Cardiac septum (tissue), 1 donor: ENCODE measurements around the gene LLGL2. TPM values are rescaled to one million over a fixed set of nuclear protein-coding genes. Genes with fewer than 3 reads are reported as not detected.

Experiments
- DNase-seq: peaks from one replicate; pipeline ENCODE4 v3.0.0-alpha.2; 2020; ENCODE audit warnings: low spot score
- intact Hi-C: fragments of 100-400 bp; cut with DNase I; formaldehyde crosslinking; loops from one replicate; pipeline ENCODE4 v1.14.0; 2022
- total RNA-seq: library from RNA; stranded (reverse); fragmentation: NEBNext Ultra II Directional; extraction: Animal tissue kit (Norgen Biotek cat#: 25700); gene quantifications from one replicate; pipeline ENCODE4 v1.2.1, GENCODE V29; 2021
- donor health status: DM: no; HTN: no; CAD: no.

Gene LLGL2
- total RNA-seq, 1 donor from 2014 or later, result 4.7 TPM

DNA sequence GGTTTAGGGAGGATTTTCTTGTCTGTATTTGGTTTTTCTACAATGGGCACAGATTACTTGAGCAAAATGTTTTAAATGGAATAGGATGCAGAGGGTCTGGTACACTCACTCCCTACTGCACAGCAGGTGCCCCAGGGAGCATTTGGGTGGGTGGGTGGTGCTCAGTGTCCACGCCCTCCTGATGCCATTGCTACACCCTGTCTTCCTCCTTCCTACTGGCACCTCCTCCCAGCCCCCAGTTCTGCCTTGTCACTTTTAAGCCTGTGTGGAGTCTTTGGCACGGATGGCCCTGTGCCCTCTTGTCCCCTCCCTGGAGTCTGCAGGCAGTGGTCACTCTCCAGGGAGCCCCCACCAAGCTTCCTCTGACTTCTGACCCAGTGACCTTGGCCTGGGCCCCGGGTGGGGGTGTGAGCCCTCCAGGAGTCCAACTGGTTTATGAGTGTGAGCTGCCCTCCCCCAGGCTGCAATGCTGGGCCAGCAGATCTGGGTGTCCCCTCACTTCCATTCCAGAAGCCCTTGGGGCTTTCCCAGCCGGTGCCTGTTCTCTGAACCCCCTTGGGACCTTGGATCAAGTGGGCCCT, 15.5 kb downstream of the LLGL2 start:
- intact Hi-C loops, result no loop called here
- no peak for DNase-seq

- DNase-seq, result no peak
- intact Hi-C loops, result no loop called here
These were observed 16.7 kb downstream of the LLGL2 start for GRCh38 chr17:75542229-75542628.

DNA sequence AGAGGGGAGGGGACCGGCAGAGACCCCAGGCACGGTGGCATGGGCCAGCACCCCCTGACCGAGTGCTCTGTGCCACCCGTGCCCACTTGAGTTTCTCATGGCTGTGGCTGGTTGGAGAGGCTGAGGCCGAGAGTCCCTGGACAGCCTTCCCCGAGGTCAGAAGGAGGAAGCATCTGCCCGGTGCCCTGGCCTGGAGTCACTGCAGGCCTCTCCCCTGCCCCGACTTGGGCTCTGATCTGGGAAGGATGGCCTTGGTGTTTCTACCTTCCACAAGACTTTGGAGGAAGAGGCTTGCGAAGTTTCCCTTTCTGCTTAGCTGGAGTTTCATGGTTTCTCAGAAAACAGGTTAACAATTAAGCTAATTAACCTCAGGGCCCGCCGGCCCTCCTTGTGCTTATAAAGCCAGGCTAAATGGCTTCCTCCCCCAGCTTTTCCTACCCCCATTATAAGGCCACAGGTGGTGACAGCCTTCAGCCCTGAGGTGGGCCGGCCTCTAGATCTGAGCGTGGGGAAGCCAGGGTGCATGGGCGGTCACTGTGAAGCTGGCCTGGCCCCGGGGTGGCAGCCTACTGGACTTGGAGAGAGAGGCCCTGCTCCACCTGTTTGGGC, 17.3 kb downstream of the LLGL2 start:
- intact Hi-C loops, result no loop called here
- no peak for DNase-seq

DNA sequence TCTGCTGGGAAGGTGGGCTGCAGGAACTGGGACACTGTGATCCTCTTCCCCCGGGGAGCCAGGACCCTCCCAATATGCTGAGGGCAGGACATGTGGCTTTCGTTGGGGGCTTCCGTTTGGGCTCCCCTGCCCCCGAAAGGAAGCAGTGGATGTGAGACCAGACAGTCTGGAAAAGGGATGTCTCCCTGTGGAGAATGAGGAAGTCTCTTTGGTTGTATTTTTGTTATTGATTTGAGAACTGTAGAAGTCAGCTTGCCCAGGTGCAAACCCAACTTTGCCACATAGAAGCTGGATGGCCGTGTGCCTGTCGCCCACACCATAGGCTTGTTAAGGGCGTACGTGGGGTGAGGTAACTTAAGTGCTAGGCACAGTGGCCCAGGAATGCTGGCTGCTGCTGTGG, 18.8 kb downstream of the LLGL2 start:
- intact Hi-C loops, result no loop called here
- DNase-seq, result no peak

- DNase-seq, result no peak
- intact Hi-C loops, result no loop called here
These were observed 20.7 kb downstream of the LLGL2 start for GRCh38 chr17:75546181-75546580.

GRCh38 chr17:75547091-75547490, 21.6 kb downstream of the LLGL2 start:
- intact Hi-C loops, result no loop called here

GRCh38 chr17:75548813-75549212, 23.3 kb downstream of the LLGL2 start:
- no peak for DNase-seq
- intact Hi-C loops, result no loop called here

More at GRCh38 chr17:75547091-75547490, 21.6 kb downstream of the LLGL2 start:
- DNase-seq, result no peak

DNA sequence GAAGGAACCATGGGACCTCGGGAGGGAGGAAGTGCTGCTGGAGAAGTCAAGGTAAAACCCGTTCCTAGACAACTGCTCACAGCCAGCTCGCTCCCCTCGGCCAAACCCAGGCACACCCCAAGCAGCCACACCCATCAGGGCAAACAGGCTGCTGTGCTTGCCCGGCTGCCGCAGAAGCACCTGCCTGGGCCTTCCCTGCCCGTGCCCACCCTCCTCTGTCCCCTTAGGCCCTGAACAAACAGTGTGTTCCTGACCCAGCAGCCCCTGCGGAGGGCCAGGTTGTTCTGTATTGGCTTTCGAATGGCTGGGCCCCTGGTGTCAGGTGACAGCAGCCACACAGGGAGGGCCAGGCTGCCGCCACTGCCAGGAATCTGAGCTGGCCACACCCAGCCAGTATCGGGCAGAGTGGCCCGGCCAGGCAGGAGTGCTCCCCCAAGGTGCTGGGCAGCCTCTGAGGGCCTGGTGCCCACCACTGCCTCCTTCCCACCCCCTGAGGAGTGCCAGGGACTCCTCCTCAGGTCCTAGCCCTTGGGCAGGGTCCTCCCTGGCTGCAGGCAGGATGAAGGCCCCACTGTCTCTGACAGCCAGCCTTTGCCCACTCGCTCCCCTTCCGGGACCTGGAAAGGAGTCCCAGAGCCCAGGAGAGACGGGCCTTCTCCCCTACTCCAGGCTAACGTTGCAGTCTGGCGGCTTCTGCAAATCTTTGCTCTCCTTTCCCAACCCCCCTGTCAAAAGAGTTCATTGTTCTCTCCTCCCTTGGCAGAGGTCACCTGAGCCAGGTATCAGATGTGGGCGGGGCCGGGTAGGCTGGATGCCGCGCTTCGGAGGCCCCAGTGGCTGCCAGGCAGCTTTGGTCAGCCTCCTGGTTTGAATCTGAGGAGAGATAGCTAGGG, 24.0 kb downstream of the LLGL2 start:
- intact Hi-C loops, result no loop called here

DNA sequence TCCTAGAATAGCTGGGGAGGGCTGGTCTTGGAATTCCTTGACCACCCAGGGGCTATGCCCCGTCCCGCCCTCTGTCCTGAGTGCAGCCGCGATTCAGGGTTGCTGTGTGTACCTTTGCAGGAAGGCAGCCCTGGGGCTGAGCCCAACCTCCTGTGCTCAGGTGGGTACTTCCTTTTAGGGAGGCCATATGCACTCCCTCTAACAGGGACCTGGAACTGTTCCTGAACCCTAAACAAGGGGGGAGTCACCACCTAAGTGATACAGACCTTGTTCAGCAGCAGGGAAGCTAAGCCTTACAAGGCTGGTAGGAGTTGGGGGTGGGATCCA, 24.6 kb downstream of the LLGL2 start:
- intact Hi-C loops, result no loop called here
- no peak for DNase-seq

More for the DNA sequence above, 24.0 kb downstream of the LLGL2 start:
- no peak for DNase-seq

- DNase-seq, result no peak
- intact Hi-C loops, result no loop called here
These were observed 25.8 kb downstream of the LLGL2 start for GRCh38 chr17:75551266-75551665.

DNA sequence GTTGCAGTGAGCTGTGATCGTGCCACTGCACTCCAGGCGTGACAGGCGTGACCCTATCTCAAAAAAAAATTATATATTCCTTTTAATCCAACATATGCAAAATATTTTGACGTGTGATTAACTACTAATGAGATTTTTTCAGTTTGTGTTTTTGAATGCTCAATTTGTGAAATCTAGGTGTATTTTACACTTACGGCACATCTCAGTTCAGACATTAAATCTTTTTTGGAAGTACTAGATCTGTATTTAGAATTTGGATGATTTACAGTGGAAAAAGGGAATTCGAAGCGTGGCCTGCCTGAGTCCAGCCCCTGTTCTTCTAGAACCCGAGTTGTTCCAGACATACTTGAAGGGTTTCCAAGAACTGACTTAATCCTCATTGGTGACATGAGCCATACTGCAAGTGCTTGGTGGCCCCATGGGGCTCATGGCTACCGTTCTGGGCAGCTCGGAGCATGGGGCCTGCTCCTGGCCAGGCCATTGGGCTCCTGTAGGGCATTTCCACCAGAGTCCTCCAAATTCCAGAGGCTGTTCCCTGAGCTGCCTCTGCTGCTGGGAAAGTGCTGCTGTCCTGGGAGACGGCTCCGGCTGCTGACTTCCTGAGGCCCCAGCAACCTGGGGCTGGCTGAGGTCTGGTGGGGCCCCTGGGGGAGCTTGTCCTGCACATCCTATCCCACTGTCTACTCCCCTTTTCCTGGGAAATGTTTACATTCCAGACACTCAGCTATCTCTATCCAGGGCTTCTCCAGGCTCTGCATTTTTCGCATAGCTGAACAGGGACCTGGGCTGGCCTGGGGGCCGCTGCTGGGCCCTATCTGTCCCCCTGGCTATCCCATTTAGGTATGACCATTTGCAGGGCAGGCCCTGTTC, 27.2 kb downstream of the LLGL2 start:
- DNase-seq, result no peak

DNA sequence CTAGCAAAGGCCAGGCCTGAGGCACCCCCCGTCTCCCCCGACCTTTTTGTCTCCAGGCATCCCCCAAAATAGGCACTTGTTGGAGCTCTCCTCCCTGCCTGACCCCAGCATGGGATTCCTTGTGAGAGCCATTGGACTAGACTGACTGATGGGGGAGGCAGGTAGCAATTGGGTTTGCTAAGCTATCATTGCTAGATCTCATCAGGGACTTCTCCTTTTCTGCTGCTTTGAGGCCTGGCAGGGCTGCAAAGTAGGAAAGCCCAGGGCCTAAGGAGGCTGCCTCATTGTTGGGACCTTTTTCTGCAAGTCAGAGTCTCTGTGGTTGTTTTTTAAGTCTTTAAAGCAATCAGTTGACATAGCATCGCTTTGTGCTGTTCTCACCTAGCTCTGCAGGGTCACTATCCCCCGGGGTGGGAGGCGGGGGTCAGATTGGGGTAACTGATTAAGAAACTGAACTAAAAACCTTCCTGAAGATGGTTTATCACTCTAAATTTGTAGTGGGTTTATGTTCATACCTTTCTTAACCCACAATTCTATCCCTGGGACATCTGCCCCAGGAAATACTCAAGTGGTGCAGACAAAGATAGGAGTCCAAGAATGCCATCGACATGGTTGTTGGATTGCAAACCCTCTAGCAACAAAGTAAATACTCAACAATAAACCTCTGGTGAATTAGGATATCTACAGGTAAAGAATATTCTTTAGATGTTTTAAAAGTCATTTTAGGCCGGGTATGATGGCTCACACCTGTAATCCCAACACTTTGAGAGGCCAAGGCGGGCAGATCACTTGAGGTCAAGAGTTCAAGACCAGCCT, 28.0 kb downstream of the LLGL2 start:
- intact Hi-C loops, result no loop called here

More for the DNA sequence above, 27.2 kb downstream of the LLGL2 start:
- intact Hi-C loops, result no loop called here

GRCh38 chr17:75555679-75556153, 30.2 kb downstream of the LLGL2 start:
- intact Hi-C loops, result no loop called here
- no peak for DNase-seq

More for the DNA sequence above, 28.0 kb downstream of the LLGL2 start:
- no peak for DNase-seq

DNA sequence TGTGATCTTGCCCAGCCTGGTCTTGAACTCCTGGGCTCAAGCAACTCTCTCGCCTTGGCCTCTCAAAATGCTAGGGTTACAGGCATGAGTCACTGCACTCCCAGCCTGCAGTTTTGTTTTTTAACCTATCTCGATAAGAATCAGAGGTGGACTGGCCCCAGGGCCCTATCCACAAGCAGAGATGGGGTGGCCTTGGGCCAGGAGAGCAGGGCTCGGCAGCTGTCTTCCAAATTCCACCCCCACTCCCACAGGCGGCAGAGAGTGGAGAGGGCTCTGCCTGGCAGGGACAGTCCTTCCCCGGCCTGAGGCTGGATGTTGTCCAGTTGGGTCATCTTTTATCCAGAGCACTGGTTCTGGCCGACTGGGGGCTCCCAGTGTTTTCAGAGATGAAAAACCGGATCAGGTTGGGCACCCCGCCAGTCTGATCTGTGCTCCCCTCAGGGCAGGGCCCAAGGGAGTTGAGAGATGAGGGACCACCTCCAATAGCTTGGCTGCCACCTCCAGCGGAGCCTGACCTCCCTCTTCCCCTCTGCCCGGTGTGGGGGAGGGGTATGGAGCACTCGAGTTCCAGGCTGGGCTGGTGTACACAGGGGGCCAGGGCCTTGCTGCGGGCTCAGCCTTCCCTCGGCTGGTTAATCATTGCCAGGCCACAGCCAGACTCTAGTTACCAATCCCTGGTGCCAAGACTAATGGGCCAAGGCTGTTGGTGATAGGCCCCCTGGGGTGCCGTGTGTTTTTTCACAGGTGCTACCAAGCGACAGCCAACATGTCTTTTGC, 31.8 kb downstream of the LLGL2 start:
- intact Hi-C loops, result no loop called here
- no peak for DNase-seq

DNA sequence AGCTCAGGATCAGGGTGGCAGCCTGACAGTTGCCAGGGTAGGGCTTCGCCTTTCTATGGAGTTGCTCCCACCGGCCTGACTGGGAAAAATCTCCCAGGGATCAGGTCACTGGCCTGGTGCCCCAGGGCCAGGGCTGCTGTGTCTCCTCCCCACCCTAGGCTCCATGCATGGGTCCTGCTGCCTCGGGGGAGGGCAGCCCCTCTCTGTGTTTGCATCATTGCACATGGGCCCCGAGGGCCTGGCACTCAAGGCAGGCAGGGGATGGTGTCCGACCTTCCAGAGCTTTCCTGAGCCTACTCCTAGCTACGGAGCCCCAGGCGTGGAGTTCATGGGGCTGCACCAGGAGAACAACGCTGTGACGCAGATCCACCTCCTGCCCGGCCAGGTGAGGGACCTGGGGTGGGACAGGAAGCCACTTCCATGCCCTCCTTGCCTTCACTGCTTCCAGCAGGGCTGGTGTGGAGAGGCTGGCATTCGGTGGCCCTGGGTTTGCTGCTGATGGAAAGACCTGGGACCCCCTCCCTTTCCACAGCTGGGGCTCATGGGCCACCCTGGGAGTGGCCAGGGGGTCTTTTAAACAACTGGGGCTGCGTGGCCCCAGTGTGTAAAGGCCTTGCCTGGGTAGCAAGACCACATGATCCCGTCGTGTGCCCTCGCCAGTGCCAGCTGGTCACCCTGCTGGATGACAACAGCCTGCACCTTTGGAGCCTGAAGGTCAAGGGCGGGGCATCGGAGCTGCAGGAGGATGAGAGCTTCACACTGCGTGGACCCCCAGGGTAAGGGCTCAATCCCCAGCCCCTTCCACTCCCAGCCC, 32.6 kb downstream of the LLGL2 start:
- no peak for DNase-seq
- intact Hi-C loops, result no loop called here

GRCh38 chr17:75558666-75559530, 33.4 kb downstream of the LLGL2 start:
- DNase-seq, result no peak
- intact Hi-C loops, result no loop called here
